NCI-H1436 (cell line): ENCODE data around the gene CARHSP1.
"Not testable (repeated sequence)": the region's sequence is repeated elsewhere in the genome, so short reads cannot be mapped to it uniquely, and the experiment has no call there.

Experiments used
- DNase-seq: peaks from one replicate; lab custom pipeline; 2025; lab: John Stamatoyannopoulos, UW

Gene CARHSP1

DNA sequence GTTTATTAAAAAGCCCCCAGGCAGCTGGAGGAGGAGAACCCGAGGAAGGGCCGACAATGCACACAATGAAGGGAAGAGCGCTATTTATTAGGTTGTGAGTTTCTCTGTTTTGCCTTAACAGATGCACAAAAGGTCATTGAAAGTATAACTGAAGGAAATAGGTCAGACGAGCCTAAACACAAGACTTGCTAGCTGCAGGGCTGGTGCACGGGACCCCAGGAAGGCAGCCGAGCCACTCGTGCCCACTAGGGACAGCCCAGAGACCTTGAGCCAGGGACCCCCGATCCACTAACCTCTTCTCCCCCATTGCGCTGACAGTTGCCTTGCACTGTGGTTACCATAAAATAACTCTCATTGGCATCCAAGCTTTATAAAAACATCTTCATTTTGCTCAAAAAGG is 24.6 kb upstream of the CARHSP1 start:
- no peak for DNase-seq

DNA sequence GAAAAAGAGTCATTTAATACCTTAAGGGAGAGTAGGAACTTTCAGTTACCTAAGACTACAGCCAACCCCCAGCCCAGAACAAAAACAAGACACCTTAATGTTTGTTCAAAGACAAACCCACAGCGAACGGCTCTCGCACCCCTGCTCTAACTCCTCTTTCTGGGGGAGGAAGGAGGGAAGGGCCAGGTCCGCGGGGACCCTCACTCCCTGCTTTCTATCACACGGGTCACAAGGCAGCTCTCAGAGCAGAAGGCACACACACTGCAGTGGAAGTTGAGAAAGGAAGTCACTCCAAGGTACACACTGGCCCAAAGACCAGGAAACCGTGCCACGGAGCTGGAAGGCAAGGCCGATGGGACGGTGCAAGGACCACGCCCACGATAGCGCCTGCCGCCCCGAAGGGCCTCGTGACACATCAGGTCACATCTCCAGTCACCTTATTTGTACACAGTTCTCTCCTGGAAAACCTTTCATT is 23.3 kb upstream of the CARHSP1 start:
- no peak for DNase-seq

DNA sequence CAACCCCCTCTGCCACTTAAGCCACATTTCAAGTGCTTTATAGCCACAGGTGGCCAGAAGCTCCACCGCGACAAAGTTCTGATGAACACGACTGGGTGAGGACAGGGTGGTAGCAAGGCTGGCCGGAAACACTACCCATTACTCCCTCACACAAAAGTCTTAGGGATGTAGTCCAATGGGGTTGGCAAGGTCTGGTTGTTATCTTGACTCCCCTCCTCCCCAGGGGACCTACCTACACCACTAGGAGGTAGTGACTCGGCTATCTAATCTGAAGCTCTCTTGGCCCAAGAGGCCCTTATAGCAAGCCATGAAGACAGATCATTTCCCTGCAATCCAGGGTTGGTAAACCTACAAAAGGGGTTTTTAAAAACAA is 21.7 kb upstream of the CARHSP1 start:
- no peak for DNase-seq

- DNase-seq: no peak
Measured at GRCh38 chr16:8889893-8890548, 21.2 kb upstream of the CARHSP1 start.

DNA sequence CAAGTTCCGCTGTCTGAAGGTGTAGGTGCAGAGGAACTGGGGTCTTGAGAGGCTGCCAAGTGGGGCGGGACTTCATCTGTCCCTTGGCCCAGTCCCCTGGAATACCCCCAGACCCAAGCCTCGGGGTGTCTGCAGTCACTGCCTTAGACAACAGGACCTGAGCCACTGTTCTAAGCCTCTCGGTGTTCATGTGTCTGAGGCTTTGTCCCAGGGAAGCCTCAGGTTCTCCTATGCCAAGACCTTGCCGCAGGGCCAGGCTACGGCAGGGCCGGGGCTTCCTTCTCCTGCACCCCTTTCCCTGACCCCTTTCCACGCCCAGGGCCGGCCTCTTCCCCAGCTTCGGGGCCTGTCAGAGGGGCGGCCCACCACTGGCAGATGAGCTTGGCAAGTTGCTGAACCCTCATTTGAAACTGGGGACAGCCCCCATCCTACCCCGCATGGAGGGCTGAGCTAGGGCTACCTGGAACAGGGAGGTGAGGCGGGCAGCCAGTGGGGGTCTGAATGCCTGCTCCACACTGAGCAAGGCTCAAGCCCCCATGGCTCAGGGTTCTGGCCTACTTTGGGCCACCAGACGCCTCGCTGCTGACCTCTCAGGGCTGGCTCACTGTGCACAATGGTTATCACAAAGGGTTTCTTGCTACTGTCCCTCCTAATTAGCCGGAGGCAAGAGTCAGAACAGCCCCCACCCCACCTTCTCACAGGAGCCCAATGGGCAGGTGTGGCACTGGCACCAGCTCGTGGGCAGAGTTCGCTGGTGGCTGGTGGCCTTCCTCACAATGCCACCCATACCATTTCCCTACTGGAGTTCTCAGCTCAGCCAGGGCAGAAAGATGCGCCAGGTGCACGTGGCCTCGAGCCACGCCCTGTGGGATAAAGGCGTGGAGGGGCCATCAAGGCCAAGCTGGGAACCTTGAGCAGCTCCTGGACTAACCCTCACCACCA is 20.4 kb upstream of the CARHSP1 start:
- DNase-seq: no peak

- no peak for DNase-seq
Measured at GRCh38 chr16:8887952-8888560, 19.2 kb upstream of the CARHSP1 start.

GRCh38 chr16:8887431-8887765 is 18.6 kb upstream of the CARHSP1 start:
- no peak for DNase-seq

DNA sequence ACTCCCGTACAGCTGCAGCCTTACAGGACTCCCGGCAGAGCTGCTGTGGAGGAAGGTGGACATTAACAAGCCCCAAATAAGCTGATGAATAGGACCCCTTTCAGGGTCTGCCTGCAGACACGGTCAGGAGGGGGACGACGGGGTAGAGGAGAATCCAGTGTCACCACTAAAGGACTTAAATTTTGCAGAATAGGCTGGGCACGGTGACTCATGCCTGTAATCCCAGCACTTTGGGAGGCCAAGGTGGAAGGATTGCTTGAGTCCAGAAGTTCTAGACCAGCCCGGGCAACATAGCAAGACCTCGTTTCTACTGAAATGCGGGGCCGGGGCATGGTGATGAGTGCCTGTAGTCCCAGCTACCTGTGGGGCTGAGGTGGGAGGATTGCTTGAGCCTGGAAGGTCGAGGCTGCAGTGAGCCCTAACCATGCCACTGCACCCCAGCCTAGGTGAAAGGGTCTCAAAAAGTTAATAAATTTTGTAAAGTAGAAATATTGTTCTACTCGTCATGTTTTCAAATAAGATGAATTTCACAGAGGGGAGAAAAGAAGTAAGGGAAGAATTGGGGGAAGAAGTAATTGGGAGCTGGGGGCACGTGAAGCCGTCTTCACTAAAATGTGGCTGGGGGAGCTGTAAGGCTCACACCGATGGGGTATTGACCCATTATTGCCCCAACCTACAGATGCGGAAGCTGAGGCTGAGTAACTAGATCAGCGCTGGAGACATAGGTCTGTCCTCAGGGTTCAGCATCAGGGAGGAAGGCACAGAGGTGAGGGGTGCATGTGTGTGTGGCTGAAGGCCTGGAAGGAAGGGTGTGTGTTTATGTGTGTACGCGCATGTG is 18.0 kb upstream of the CARHSP1 start:
- DNase-seq: no peak

DNA sequence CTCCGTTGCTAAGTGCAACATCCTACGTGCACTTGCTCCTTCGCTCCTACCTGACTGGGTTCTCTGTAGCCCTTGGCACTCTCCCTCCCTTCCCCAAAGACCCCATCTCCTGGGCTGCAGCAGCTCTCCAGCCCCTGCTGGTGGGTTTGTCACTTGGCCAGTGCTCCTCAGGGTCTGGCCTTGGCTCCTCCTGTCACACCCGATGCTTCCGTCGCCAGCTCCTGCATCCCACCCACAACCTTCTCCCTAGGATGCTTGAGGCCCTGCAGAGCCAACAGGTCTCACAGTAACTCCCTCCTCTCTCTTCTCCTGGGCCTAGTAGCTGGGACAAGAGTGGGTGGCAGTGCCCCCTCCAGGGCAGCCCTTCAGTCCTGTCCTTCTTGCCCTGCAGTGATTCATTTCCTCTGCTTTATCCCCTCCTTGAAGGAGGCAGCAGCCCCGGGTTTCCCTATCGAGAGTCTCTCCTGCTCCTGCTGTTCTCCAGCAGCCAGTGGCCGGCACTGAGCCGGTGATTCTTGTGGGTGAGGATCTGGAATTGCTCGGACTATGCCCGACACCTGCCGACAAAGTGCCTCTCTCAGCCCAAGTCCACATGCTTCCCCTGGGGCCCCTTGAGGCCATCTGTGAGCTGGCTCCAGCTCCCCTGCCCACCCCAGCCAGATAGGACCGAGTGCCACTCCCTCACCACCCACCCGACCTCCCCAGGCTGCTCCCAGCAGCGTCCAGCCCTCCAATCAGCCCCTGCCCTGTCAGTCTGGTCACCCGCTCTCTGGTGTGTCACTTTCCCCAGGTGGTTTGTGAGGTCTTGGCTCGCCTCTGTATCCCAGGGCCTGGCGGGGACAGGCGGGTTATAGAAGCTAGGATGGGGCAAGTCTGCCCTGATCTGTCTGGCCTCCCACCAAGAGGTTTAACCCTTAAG is 17.1 kb upstream of the CARHSP1 start:
- DNase-seq: no peak

GRCh38 chr16:8882725-8883377 is 14.0 kb upstream of the CARHSP1 start:
- DNase-seq: no peak

DNA sequence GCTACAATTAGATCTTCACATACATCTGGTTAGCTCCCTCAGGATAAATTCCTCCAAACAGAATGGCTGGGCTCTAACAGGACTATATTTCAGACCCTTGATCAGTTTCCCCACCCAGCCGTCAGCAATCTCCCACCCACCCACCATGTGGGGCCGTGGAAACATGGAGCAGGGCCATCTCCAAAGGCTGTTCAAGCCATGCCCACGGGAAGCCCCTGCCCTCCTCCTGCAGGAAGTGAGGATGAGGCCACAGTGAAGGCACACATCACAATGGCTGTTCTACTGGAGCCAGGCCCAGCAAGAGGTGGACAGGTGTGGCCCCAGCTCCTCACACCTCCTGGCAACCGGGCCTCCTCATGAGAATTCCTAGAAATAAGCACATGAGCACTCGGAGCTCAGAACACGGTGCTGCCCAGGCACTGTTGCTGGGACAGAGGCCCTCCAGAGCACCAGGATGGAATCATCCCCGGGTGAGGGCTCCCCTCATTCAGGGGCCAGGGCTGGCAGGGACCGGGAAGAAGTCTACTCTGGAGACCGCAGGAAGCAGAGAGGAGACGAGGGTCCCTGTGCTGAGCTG is 13.3 kb upstream of the CARHSP1 start, which contains the start of gene LITAFD:
Gene LITAFD (plus strand): TSS at position 311 of the 577 bp plus-strand sequence. CDS start 2,005 bp downstream, outside the sequence.
- no peak for DNase-seq

GRCh38 chr16:8880839-8881510 is 12.2 kb upstream of the CARHSP1 start:
- DNase-seq: no peak

DNA sequence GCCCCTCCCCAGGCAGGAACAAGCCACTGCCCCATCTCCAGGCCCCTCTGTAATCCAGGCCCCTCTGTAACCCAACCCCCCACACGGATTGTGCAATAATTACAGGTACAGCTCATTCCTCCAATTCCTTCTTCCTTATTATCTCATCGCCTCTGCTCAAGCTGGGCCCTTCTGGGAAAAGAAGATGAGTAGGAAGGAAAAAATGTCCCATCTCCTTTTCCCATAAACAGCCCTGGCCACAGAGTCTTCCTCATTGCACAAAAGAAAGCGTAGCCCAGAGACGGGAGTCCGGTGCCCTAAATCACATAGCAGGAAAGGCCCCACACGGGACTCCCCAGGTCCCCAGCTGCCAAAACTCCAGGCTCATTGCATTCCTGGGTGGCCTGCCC is 9.7 kb upstream of the CARHSP1 start:
- no peak for DNase-seq

DNA sequence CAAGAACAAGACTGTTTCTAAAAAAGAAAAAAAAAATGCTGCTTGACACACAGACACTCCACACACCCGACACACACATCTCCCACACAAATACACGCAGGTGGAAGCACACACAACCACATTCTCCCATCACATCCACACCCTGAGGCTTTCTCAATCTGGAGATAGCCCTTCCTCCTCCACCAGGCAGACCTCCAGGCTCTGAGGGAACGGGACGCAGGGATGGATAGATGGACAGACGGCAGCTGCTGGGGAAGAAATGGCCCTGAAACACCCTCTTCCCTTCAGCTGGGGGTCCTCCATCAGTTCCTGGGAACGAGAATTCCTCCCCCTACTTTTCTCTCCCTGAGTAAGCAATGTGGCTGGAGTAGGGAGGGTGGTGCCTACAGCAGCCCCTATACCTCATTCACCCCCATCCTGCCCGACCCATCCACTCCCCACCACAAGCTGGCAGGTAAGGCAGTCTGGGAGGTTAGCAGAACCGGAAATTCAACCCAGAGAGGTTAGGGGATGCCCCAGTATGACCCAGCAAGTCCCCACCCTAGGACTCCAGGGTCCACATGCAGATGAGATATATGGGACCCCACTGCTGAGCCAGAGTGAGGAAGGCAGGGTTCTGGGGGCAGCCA is 9.2 kb upstream of the CARHSP1 start:
- no peak for DNase-seq

- not testable (repeated sequence) for DNase-seq
Measured at GRCh38 chr16:8875317-8875716, 6.5 kb upstream of the CARHSP1 start.

DNA sequence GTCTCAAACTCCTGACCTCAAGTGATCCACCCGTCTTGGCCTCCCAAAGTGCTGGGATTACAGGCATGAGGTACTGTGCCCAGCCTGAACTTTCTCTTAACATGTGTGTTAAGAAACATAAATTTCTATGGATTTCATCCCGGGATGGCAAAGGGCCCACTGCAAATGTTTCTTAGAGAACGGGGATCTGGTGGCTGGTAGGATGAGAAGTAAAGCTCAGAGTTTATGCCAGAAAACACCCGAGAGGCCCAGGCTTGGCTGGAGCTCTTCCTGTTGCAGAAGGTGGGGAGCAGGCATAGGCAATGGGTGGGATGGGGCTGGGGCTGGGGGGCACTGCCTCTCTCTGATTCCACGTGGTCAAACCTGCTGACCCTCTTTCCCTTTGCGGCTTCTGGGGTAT is 5.6 kb upstream of the CARHSP1 start:
- DNase-seq: no peak

- not testable (repeated sequence) for DNase-seq
Measured at GRCh38 chr16:8873866-8874195, 5.0 kb upstream of the CARHSP1 start.

DNA sequence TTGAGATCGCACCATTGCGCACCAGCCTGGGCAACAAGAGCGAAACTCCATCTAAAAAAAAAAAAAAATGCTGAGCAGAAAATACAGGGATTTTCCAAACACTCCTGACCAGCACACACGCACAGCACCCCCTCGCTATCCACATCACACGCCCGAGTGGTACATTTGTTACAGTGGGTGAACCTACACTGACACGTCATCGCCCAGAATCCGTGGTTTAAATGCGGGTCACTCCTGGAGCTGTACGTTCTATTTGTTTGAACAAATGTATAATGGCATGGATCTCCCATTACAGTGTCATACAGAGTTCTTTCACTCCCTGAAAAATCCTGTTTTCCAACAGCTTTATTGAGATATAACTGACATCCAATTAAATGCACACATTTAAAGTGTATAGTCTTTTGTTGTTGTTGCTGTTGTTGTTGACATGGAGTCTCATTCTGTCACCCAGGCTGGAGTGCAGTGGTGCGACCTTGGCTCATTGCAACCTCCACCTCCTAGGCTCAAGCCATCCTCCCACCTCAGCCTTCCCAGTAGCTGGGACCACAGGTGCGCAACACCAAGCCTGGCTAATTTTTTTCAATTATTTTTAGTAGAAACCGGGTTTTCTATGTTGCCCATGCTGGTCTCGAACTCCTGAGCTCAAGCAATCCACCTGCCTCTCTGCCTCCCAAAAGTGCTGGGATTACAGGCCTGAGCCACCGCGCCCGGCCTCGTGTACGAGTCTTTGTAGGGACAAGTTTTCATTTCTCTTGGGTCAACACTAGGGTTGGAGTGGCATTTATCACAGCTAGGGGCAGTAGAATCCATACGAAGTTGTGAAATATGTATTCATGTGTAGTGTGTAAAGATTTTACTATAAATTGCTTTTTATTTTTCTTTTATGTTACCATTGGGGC is 4.4 kb upstream of the CARHSP1 start:
- no peak for DNase-seq
